ENCODE results near the gene FGD6.
A peak's percentile ranks its signal among the peaks of the same experiment; 100 is the strongest.
"Not testable (repeated sequence)": the region's sequence is repeated elsewhere in the genome, so short reads cannot be mapped to it uniquely, and the experiment has no call there.

The FGD6 gene

GRCh38 chr12:95126076-95126475 lies 91.2 kb downstream of the FGD6 start:
- DNase-seq (ENCODE audit: low spot score) = no peak

GRCh38 chr12:95124106-95124505 lies 93.2 kb downstream of the FGD6 start:
- no peak for DNase-seq (ENCODE audit: low spot score)

GRCh38 chr12:95118788-95119179 lies 98.5 kb downstream of the FGD6 start:
- no peak for DNase-seq (ENCODE audit: low spot score)

- DNase-seq (ENCODE audit: low spot score) = peak; percentile 82
These were observed 99.0 kb downstream of the FGD6 start for GRCh38 chr12:95118138-95118787.

GRCh38 chr12:95117178-95117599 lies 100.1 kb downstream of the FGD6 start:
- peak; percentile 67 for DNase-seq (ENCODE audit: low spot score)

- no peak for DNase-seq (ENCODE audit: low spot score)
These were observed 100.5 kb downstream of the FGD6 start for GRCh38 chr12:95116773-95117172.

- no peak for DNase-seq (ENCODE audit: low spot score)
These were observed 100.9 kb downstream of the FGD6 start for GRCh38 chr12:95116341-95116740.

GRCh38 chr12:95115641-95116040 lies 101.6 kb downstream of the FGD6 start:
- DNase-seq (ENCODE audit: low spot score) = no peak

- no peak for DNase-seq (ENCODE audit: low spot score)
These were observed 102.4 kb downstream of the FGD6 start for GRCh38 chr12:95114766-95115405.

- DNase-seq (ENCODE audit: low spot score) = no peak
These were observed 109.9 kb downstream of the FGD6 start for GRCh38 chr12:95107362-95107761.

GRCh38 chr12:95105540-95105939 lies 111.7 kb downstream of the FGD6 start:
- DNase-seq (ENCODE audit: low spot score) = no peak

- no peak for DNase-seq (ENCODE audit: low spot score)
These were observed 112.3 kb downstream of the FGD6 start for GRCh38 chr12:95104919-95105452.

- DNase-seq (ENCODE audit: low spot score) = no peak
These were observed 114.2 kb downstream of the FGD6 start for GRCh38 chr12:95102916-95103671.

GRCh38 chr12:95101957-95102356 lies 115.3 kb downstream of the FGD6 start:
- DNase-seq (ENCODE audit: low spot score) = not testable (repeated sequence)

- no peak for DNase-seq (ENCODE audit: low spot score)
These were observed 116.7 kb downstream of the FGD6 start for GRCh38 chr12:95100264-95101190.

GRCh38 chr12:95099270-95099790 lies 117.9 kb downstream of the FGD6 start:
- no peak for DNase-seq (ENCODE audit: low spot score)

GRCh38 chr12:95096852-95097251 lies 120.4 kb downstream of the FGD6 start:
- DNase-seq (ENCODE audit: low spot score) = no peak

GRCh38 chr12:95096378-95096777 lies 120.9 kb downstream of the FGD6 start:
- DNase-seq (ENCODE audit: low spot score) = no peak

GRCh38 chr12:95095866-95096265 lies 121.4 kb downstream of the FGD6 start:
- not testable (repeated sequence) for DNase-seq (ENCODE audit: low spot score)

- no peak for DNase-seq (ENCODE audit: low spot score)
These were observed 127.8 kb downstream of the FGD6 start for GRCh38 chr12:95089462-95089861.

GRCh38 chr12:95088379-95088778 lies 128.9 kb downstream of the FGD6 start:
- DNase-seq (ENCODE audit: low spot score) = no peak

GRCh38 chr12:95085612-95086011 lies 131.7 kb downstream of the FGD6 start:
- DNase-seq (ENCODE audit: low spot score) = no peak
